ENCODE measurements around the gene MRPL43. TPM values are rescaled to one million over a fixed set of nuclear protein-coding genes. Genes with fewer than 3 reads are reported as not detected.

Gene MRPL43
- total RNA-seq, 1 experiment from 2014 or later = 91.3 TPM

DNA sequence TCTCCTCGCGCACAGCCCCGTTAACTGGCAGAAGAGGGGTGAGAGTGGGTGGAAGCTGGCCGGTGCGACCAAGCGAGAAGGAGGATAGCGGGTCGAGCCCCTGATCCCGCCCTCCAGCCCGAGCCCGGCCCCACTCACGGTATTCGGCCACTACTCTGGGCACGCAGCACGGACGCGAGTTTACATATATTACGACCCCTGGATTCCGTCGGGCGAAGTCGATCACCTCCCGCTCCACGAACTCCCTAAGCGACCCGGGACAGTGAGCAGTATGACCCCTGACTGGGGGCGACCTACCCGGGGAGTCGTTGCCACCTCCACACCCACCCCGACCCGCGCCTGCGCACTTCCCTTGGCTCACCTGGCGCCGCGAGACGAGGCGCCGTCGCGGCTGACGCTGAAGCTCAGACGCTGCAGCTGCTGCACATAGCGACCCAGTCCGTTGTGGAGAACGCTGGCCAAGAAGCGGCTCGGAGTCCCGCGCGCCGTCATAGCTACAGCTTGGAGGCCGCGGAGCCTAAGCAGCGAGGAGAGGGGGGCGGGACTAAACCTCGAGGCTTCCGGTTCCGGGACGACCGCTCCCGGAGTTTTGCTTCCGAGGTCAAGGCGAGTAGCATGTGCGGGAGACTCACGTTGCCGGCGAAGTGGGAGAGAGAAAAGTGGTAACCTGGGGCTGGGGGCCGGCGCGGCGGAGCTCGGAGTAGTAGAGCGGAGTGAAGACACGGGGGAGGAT lies at the start of gene MRPL43, which contains the start of gene TWNK (continued):
- TF ChIP-seq, protein P1, sequence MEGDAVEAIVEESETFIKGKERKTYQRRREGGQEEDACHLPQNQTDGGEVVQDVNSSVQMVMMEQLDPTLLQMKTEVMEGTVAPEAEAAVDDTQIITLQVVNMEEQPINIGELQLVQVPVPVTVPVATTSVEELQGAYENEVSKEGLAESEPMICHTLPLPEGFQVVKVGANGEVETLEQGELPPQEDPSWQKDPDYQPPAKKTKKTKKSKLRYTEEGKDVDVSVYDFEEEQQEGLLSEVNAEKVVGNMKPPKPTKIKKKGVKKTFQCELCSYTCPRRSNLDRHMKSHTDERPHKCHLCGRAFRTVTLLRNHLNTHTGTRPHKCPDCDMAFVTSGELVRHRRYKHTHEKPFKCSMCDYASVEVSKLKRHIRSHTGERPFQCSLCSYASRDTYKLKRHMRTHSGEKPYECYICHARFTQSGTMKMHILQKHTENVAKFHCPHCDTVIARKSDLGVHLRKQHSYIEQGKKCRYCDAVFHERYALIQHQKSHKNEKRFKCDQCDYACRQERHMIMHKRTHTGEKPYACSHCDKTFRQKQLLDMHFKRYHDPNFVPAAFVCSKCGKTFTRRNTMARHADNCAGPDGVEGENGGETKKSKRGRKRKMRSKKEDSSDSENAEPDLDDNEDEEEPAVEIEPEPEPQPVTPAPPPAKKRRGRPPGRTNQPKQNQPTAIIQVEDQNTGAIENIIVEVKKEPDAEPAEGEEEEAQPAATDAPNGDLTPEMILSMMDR (IDR thresholded peaks at IDR 0.05) = no peak
- TF ChIP-seq, protein P2, sequence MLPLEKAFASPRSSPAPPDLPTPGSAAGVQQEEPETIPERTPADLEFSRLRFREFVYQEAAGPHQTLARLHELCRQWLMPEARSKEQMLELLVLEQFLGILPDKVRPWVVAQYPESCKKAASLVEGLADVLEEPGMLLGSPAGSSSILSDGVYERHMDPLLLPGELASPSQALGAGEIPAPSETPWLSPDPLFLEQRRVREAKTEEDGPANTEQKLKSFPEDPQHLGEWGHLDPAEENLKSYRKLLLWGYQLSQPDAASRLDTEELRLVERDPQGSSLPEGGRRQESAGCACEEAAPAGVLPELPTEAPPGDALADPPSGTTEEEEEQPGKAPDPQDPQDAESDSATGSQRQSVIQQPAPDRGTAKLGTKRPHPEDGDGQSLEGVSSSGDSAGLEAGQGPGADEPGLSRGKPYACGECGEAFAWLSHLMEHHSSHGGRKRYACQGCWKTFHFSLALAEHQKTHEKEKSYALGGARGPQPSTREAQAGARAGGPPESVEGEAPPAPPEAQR (CRISPR knock-in tag; IDR thresholded peaks at IDR 0.05) = no peak
- TF ChIP-seq IRF2 (CRISPR knock-in tag; IDR thresholded peaks at IDR 0.05; ENCODE audit: borderline replicate concordance, low read depth) = no peak
- peak; percentile 91 for TF ChIP-seq ZNF232 (CRISPR knock-in tag; IDR thresholded peaks at IDR 0.05)
- 0 out of 2 replicates have a peak, but pooled peaks have one; percentile 67 for TF ChIP-seq CBFB (CRISPR knock-in tag; IDR thresholded peaks at IDR 0.05; ENCODE audit: low read depth)
- TF ChIP-seq TEAD4 (CRISPR knock-in tag; IDR thresholded peaks at IDR 0.05) = no peak
- TF ChIP-seq, protein P3, sequence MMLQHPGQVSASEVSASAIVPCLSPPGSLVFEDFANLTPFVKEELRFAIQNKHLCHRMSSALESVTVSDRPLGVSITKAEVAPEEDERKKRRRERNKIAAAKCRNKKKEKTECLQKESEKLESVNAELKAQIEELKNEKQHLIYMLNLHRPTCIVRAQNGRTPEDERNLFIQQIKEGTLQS (CRISPR knock-in tag; conservative IDR thresholded peaks at IDR 0.05) = peak; percentile 62; the same call in 1 of the 2 replicates
- TF ChIP-seq, protein P4, sequence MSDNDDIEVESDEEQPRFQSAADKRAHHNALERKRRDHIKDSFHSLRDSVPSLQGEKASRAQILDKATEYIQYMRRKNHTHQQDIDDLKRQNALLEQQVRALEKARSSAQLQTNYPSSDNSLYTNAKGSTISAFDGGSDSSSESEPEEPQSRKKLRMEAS (CRISPR knock-in tag; IDR thresholded peaks at IDR 0.05) = peak; percentile 97
- TF ChIP-seq, protein P5, sequence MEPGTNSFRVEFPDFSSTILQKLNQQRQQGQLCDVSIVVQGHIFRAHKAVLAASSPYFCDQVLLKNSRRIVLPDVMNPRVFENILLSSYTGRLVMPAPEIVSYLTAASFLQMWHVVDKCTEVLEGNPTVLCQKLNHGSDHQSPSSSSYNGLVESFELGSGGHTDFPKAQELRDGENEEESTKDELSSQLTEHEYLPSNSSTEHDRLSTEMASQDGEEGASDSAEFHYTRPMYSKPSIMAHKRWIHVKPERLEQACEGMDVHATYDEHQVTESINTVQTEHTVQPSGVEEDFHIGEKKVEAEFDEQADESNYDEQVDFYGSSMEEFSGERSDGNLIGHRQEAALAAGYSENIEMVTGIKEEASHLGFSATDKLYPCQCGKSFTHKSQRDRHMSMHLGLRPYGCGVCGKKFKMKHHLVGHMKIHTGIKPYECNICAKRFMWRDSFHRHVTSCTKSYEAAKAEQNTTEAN (CRISPR knock-in tag; IDR thresholded peaks at IDR 0.05) = 0 out of 2 replicates have a peak, but pooled peaks have one; percentile 49
- TF ChIP-seq TCF7 (CRISPR knock-in tag; IDR thresholded peaks at IDR 0.05; ENCODE audit: low read depth) = no peak
- no peak for TF ChIP-seq ZNF263 (CRISPR knock-in tag; IDR thresholded peaks at IDR 0.05; ENCODE audit: low read depth)
- no peak for TF ChIP-seq JAZF1 (CRISPR knock-in tag; IDR thresholded peaks at IDR 0.05)
- TF ChIP-seq RELA (CRISPR knock-in tag; IDR thresholded peaks at IDR 0.05; ENCODE audit: borderline replicate concordance) = no peak
- TF ChIP-seq, protein P6, sequence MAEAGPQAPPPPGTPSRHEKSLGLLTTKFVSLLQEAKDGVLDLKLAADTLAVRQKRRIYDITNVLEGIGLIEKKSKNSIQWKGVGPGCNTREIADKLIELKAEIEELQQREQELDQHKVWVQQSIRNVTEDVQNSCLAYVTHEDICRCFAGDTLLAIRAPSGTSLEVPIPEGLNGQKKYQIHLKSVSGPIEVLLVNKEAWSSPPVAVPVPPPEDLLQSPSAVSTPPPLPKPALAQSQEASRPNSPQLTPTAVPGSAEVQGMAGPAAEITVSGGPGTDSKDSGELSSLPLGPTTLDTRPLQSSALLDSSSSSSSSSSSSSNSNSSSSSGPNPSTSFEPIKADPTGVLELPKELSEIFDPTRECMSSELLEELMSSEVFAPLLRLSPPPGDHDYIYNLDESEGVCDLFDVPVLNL (CRISPR knock-in tag; IDR thresholded peaks at IDR 0.05; ENCODE audit: borderline replicate concordance, low read depth) = no peak

DNA sequence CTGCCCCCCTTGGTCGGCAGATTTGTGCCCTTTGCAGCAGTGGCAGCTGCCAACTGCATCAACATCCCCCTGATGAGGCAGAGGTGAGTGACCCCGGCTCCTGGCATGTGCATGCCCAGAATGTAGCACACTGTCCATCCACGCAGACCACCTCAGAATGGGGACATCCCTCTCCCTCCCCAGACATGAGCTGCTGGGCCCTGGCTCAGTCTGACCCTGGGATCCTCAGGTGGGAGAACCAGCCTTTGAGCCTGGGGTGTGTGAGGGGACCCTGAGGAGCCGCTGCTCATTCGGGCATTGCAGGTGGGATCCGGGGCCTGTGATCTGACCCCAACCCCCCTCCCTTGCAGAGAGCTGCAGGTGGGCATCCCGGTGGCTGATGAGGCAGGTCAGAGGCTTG lies 49.4 kb upstream of the MRPL43 start:
- POLR2A ChIA-PET = interaction anchor here (0.6 kb wide), 1 partner anchor 363 kb away, joined by 5 read pairs; no protein-coding TSS in a partner anchor
- TF ChIP-seq KAT7 (CRISPR knock-in tag; IDR thresholded peaks at IDR 0.05; ENCODE audit: borderline replicate concordance) = no peak
- TF ChIP-seq FOXP1 (CRISPR knock-in tag; IDR thresholded peaks at IDR 0.05; ENCODE audit: borderline replicate concordance) = no peak
- TF ChIP-seq MYBL2 (CRISPR knock-in tag; IDR thresholded peaks at IDR 0.05) = no peak
- no peak for TF ChIP-seq ATF1 (CRISPR knock-in tag; IDR thresholded peaks at IDR 0.05)
- TF ChIP-seq, protein P7, sequence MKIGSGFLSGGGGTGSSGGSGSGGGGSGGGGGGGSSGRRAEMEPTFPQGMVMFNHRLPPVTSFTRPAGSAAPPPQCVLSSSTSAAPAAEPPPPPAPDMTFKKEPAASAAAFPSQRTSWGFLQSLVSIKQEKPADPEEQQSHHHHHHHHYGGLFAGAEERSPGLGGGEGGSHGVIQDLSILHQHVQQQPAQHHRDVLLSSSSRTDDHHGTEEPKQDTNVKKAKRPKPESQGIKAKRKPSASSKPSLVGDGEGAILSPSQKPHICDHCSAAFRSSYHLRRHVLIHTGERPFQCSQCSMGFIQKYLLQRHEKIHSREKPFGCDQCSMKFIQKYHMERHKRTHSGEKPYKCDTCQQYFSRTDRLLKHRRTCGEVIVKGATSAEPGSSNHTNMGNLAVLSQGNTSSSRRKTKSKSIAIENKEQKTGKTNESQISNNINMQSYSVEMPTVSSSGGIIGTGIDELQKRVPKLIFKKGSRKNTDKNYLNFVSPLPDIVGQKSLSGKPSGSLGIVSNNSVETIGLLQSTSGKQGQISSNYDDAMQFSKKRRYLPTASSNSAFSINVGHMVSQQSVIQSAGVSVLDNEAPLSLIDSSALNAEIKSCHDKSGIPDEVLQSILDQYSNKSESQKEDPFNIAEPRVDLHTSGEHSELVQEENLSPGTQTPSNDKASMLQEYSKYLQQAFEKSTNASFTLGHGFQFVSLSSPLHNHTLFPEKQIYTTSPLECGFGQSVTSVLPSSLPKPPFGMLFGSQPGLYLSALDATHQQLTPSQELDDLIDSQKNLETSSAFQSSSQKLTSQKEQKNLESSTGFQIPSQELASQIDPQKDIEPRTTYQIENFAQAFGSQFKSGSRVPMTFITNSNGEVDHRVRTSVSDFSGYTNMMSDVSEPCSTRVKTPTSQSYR (CRISPR knock-in tag; IDR thresholded peaks at IDR 0.05) = no peak
- CTCF ChIA-PET = interaction anchor here (3.2 to 9.7 kb wide), 3 partner anchors 14 to 26 kb away, joined by 26 to 143 read pairs (median 99); partner anchors contain the start of gene KAZALD1
- Mint-ChIP-seq H3K27me3 (ENCODE audit: low read depth) (peaks cover 55% of the 10 kb centered on the region), H3K4me1 (peaks cover 12% of the 10 kb centered on the region), H3K9me3 (no peaks in the 10 kb centered on the region), H3K36me3 (no peaks in the 10 kb centered on the region), H3K4me3 (no peak overlapping the region), H3K27ac (no peak overlapping the region)
- ATAC-seq = no peak
- DNase-seq (ENCODE audit: low spot score) = no peak
